ENCODE data around the gene GADL1.

Gene GADL1

DNA sequence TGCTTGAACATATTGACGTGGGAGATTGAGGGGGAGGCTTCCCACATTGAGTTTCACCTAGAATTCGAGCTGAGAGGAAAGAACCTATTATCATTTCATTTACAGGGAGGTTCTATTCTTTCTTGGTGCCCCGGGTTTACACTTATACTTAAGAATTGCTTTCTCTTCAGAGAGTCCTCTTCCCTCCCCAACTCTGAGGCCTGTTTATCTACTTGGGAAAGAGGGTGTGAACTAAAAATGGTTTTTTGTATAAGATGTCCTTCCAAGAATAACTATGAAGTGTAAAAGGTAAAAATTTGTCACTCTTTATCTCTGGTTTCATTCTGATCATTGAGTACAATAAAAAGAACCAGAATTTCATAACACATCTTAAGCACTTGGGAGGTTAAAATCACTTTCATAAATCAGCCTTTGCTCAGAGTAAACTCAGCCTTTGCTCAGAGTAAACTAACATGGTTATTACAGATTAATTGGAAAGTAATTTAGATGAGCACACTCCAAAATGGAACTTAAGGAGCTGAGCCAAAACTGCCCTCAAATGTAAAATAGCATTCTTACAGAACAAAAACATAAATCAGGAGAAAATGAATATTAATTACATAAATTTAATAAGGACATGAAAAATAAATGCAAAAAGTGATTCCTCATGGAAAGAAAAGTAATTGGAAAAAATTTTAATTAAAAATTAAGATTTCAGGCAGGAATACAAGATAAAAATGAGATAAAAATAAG lies 75.2 kb downstream of the GADL1 start:
- WGBS (ENCODE audit: insufficient coverage), result 100% methylated on average over 1 of the region's 3 CpGs

DNA sequence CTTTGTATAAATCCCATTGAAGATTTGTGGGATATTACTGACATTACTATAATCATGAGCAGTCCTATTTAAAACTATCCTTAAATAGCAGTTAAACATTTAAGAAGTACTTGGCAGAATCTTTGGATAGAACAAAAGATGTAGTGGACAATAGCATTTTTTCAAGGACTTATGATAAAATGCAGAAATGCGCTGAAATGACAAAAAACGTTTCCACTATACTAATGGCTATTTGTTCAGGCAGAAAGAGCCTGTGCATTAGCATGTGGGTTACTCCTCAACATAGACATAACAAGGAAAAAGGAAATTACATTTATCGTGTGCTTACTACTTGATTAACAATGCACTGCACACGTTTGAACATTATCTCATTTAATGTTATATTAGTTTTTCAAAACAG lies 80.7 kb downstream of the GADL1 start:
- H3K4me1 ChIP-seq (ENCODE audit: control extremely low read depth in 1 of 4, control insufficient read depth in 4 of 4, insufficient read depth in 4 of 4, low read length in 3 of 4), result no peaks in the 10 kb centered on the region
- no peaks in the 10 kb centered on the region for H3K9me3 ChIP-seq (ENCODE audit: control extremely low read depth in 1 of 5, control insufficient read depth in 4 of 5, insufficient read depth in 2 of 5, low read depth in 1 of 5, low read length in 4 of 5)
- H3K27me3 ChIP-seq (replicated peaks in 2 of 5; ENCODE audit: control insufficient read depth in 4 of 5, insufficient read depth in 5 of 5, low read length in 4 of 5), result no peaks in the 10 kb centered on the region
- no peak for DNase-seq
- H3K36me3 ChIP-seq (ENCODE audit: control insufficient read depth in 4 of 4, insufficient read depth in 4 of 4, low read length in 3 of 4), result no peaks in the 10 kb centered on the region
- POLR2A ChIA-PET, result no interaction called here
- 94% methylated on average over 3 of the region's 4 CpGs for WGBS (ENCODE audit: insufficient coverage)
- no peak overlapping the region for H3K4me3 ChIP-seq (ENCODE audit: control insufficient read depth in 1 of 7, extremely low read depth in 1 of 7, insufficient read depth in 4 of 7, low read depth in 2 of 7, low read length in 6 of 7)
- H3K27ac ChIP-seq (ENCODE audit: insufficient read depth in 1 of 2, low read depth in 1 of 2, low read length in 2 of 2, poor library complexity in 1 of 2, severe bottlenecking in 2 of 2), result no peak overlapping the region
- CTCF ChIA-PET, result no interaction called here

More for the DNA sequence above, 75.2 kb downstream of the GADL1 start:
- no peak overlapping the region for H3K4me3 ChIP-seq (ENCODE audit: control insufficient read depth in 1 of 7, extremely low read depth in 1 of 7, insufficient read depth in 4 of 7, low read depth in 2 of 7, low read length in 6 of 7)
- no peaks in the 10 kb centered on the region for H3K36me3 ChIP-seq (ENCODE audit: control insufficient read depth in 4 of 4, insufficient read depth in 4 of 4, low read length in 3 of 4)
- H3K27me3 ChIP-seq (replicated peaks in 2 of 5; ENCODE audit: control insufficient read depth in 4 of 5, insufficient read depth in 5 of 5, low read length in 4 of 5), result no peaks in the 10 kb centered on the region
- no peaks in the 10 kb centered on the region for H3K4me1 ChIP-seq (ENCODE audit: control extremely low read depth in 1 of 4, control insufficient read depth in 4 of 4, insufficient read depth in 4 of 4, low read length in 3 of 4)
- DNase-seq, result no peak
- POLR2A ChIA-PET, result no interaction called here
- CTCF ChIA-PET, result no interaction called here
- H3K27ac ChIP-seq (ENCODE audit: insufficient read depth in 1 of 2, low read depth in 1 of 2, low read length in 2 of 2, poor library complexity in 1 of 2, severe bottlenecking in 2 of 2), result no peak overlapping the region
- no peaks in the 10 kb centered on the region for H3K9me3 ChIP-seq (ENCODE audit: control extremely low read depth in 1 of 5, control insufficient read depth in 4 of 5, insufficient read depth in 2 of 5, low read depth in 1 of 5, low read length in 4 of 5)

DNA sequence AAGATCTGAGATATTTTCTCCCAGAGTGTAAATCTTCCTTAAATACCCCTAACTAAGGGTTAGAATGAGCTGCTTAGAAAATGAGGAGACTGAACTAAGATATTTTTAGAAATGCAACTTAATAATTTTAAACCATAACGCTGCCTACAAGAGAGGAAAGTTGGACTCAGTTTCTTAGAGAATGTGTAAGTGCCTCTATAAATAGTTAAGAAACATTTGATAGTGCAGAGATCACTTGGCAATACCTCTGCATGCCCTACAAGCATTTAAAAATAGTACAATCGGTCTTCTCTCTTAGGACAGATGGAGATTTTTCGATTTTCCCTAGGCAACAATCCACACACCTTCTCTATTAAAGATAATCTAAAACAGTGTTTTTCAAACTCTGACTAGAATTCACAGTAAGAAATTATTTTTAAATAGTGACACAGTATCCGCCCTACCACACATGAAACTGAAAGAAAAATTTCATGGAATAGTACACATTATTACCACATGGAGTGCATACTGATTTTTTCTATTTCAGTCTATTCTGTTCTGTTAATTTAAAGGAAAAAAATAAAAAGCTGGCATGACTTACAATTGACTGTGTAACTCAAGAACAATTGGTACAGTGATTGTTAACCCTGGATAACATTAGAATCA lies 83.2 kb downstream of the GADL1 start:
- Histone ChIP-seq H3K4me1 (ENCODE audit: control extremely low read depth in 1 of 4, control insufficient read depth in 4 of 4, insufficient read depth in 4 of 4, low read length in 3 of 4) (no peaks in the 10 kb centered on the region), H3K27ac (ENCODE audit: insufficient read depth in 1 of 2, low read depth in 1 of 2, low read length in 2 of 2, poor library complexity in 1 of 2, severe bottlenecking in 2 of 2) (no peak overlapping the region), H3K4me3 (ENCODE audit: control insufficient read depth in 1 of 7, extremely low read depth in 1 of 7, insufficient read depth in 4 of 7, low read depth in 2 of 7, low read length in 6 of 7) (no peak overlapping the region), H3K36me3 (ENCODE audit: control insufficient read depth in 4 of 4, insufficient read depth in 4 of 4, low read length in 3 of 4) (no peaks in the 10 kb centered on the region), H3K9me3 (ENCODE audit: control extremely low read depth in 1 of 5, control insufficient read depth in 4 of 5, insufficient read depth in 2 of 5, low read depth in 1 of 5, low read length in 4 of 5) (no peaks in the 10 kb centered on the region), H3K27me3 (replicated peaks in 2 of 5; ENCODE audit: control insufficient read depth in 4 of 5, insufficient read depth in 5 of 5, low read length in 4 of 5) (no peaks in the 10 kb centered on the region)
- DNase-seq, result no peak
- WGBS (ENCODE audit: insufficient coverage), result no CpG with 5 or more reads among the region's 4 CpGs
- ChIA-PET POLR2A (no interaction called here), CTCF (no interaction called here)

DNA sequence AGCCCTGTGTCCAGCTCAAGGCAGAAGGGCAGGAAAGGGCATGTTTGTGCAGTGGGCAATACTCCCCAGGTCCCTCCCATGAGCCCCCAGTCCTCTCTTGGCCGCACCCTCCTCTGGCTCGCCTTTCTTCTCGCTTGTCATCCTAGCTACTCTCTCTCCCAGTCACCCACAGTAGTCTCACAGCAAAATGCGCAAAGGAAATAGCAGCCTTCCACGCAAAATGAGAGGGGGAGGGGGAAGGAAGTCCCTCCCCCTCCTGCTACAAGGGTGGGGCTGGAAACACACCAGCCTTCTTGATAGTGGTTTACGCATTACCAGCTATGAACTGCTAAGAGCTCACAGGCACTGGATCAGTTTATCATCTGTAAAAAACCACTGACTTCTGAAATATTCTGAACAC lies 83.8 kb downstream of the GADL1 start:
- Histone ChIP-seq H3K9me3 (ENCODE audit: control extremely low read depth in 1 of 5, control insufficient read depth in 4 of 5, insufficient read depth in 2 of 5, low read depth in 1 of 5, low read length in 4 of 5) (no peaks in the 10 kb centered on the region), H3K27ac (ENCODE audit: insufficient read depth in 1 of 2, low read depth in 1 of 2, low read length in 2 of 2, poor library complexity in 1 of 2, severe bottlenecking in 2 of 2) (no peak overlapping the region), H3K4me3 (ENCODE audit: control insufficient read depth in 1 of 7, extremely low read depth in 1 of 7, insufficient read depth in 4 of 7, low read depth in 2 of 7, low read length in 6 of 7) (no peak overlapping the region), H3K36me3 (ENCODE audit: control insufficient read depth in 4 of 4, insufficient read depth in 4 of 4, low read length in 3 of 4) (no peaks in the 10 kb centered on the region), H3K27me3 (replicated peaks in 2 of 5; ENCODE audit: control insufficient read depth in 4 of 5, insufficient read depth in 5 of 5, low read length in 4 of 5) (no peaks in the 10 kb centered on the region), H3K4me1 (ENCODE audit: control extremely low read depth in 1 of 4, control insufficient read depth in 4 of 4, insufficient read depth in 4 of 4, low read length in 3 of 4) (no peaks in the 10 kb centered on the region)
- ChIA-PET CTCF (no interaction called here), POLR2A (no interaction called here)
- no peak for DNase-seq
- WGBS (ENCODE audit: insufficient coverage), result 100% methylated on average over 2 of the region's 6 CpGs

DNA sequence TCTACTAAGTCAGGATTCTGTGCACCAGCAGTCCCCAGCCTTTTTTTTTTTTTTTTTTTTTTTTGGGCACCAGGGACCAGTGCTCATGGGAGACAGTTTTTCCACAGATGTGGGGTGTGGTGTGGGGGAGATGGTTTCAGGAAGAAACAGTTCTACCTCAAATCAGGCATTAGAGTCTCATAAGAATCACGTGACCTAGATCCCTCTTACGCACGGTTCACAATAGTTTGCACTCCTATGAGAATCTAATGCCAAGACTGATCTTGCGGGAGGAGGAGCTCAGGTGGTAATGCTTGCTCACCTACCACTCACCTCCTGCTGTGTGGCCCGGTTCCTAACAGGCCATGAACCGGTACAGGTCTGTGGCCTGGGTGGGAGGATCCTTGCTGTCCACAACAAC lies 88.8 kb downstream of the GADL1 start:
- Histone ChIP-seq H3K36me3 (ENCODE audit: control insufficient read depth in 4 of 4, insufficient read depth in 4 of 4, low read length in 3 of 4) (no peaks in the 10 kb centered on the region), H3K27ac (ENCODE audit: insufficient read depth in 1 of 2, low read depth in 1 of 2, low read length in 2 of 2, poor library complexity in 1 of 2, severe bottlenecking in 2 of 2) (no peak overlapping the region), H3K4me1 (ENCODE audit: control extremely low read depth in 1 of 4, control insufficient read depth in 4 of 4, insufficient read depth in 4 of 4, low read length in 3 of 4) (no peaks in the 10 kb centered on the region), H3K9me3 (ENCODE audit: control extremely low read depth in 1 of 5, control insufficient read depth in 4 of 5, insufficient read depth in 2 of 5, low read depth in 1 of 5, low read length in 4 of 5) (no peaks in the 10 kb centered on the region), H3K27me3 (replicated peaks in 2 of 5; ENCODE audit: control insufficient read depth in 4 of 5, insufficient read depth in 5 of 5, low read length in 4 of 5) (no peaks in the 10 kb centered on the region), H3K4me3 (ENCODE audit: control insufficient read depth in 1 of 7, extremely low read depth in 1 of 7, insufficient read depth in 4 of 7, low read depth in 2 of 7, low read length in 6 of 7) (no peak overlapping the region)
- ChIA-PET CTCF (no interaction called here), POLR2A (no interaction called here)
- no peak for DNase-seq
- WGBS (ENCODE audit: insufficient coverage), result 100% methylated on average over 4 of the region's 6 CpGs

DNA sequence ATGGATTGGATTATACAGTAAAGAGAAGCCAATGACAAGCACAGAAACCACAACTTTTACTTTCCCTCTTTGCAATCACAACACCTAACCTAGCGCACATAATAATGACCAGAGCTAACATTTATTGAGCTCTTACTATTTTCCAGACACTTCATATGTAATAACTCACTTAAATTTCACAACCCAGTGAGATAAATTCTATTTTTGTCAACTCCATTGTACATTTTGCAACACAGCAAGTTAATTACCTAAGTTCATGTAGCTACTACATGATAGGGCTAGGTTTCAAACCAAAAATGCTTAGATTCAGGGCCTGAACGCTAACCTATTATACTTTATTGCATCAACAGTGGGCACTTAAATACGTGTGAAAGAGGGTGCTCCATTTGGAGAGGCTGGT lies 89.5 kb downstream of the GADL1 start:
- CTCF ChIA-PET, result no interaction called here
- H3K4me1 ChIP-seq (ENCODE audit: control extremely low read depth in 1 of 4, control insufficient read depth in 4 of 4, insufficient read depth in 4 of 4, low read length in 3 of 4), result no peaks in the 10 kb centered on the region
- 100% methylated on average over 2 of the region's 3 CpGs for WGBS (ENCODE audit: insufficient coverage)
- POLR2A ChIA-PET, result no interaction called here
- DNase-seq, result no peak
- no peak overlapping the region for H3K27ac ChIP-seq (ENCODE audit: insufficient read depth in 1 of 2, low read depth in 1 of 2, low read length in 2 of 2, poor library complexity in 1 of 2, severe bottlenecking in 2 of 2)
- no peak overlapping the region for H3K4me3 ChIP-seq (ENCODE audit: control insufficient read depth in 1 of 7, extremely low read depth in 1 of 7, insufficient read depth in 4 of 7, low read depth in 2 of 7, low read length in 6 of 7)
- H3K36me3 ChIP-seq (ENCODE audit: control insufficient read depth in 4 of 4, insufficient read depth in 4 of 4, low read length in 3 of 4), result no peaks in the 10 kb centered on the region
- H3K27me3 ChIP-seq (replicated peaks in 2 of 5; ENCODE audit: control insufficient read depth in 4 of 5, insufficient read depth in 5 of 5, low read length in 4 of 5), result no peaks in the 10 kb centered on the region
- no peaks in the 10 kb centered on the region for H3K9me3 ChIP-seq (ENCODE audit: control extremely low read depth in 1 of 5, control insufficient read depth in 4 of 5, insufficient read depth in 2 of 5, low read depth in 1 of 5, low read length in 4 of 5)

DNA sequence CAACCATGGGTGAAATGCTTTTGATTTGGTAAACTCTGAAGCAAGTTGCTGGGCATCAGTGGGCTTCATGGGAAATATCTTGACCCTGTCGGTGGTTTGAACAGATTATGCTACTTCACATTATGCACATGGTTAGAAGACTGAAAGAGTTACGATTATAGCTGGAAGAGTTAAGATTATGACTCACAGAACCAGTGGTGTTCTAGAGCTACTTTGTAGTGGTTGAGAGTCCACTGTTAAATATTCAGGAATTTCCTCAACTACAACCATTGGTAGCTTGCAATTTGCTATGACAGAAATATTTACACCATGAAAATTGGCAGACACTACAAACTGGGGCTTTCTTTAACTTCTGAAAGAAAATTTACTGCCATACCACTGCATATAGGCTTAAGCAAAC lies 99.3 kb downstream of the GADL1 start:
- POLR2A ChIA-PET, result no interaction called here
- CTCF ChIA-PET, result no interaction called here
- H3K4me1 ChIP-seq (ENCODE audit: control extremely low read depth in 1 of 4, control insufficient read depth in 4 of 4, insufficient read depth in 4 of 4, low read length in 3 of 4), result no peaks in the 10 kb centered on the region

More for the DNA sequence above, 99.3 kb downstream of the GADL1 start:
- Histone ChIP-seq H3K9me3 (ENCODE audit: control extremely low read depth in 1 of 5, control insufficient read depth in 4 of 5, insufficient read depth in 2 of 5, low read depth in 1 of 5, low read length in 4 of 5) (no peaks in the 10 kb centered on the region), H3K4me3 (ENCODE audit: control insufficient read depth in 1 of 7, extremely low read depth in 1 of 7, insufficient read depth in 4 of 7, low read depth in 2 of 7, low read length in 6 of 7) (no peak overlapping the region), H3K36me3 (ENCODE audit: control insufficient read depth in 4 of 4, insufficient read depth in 4 of 4, low read length in 3 of 4) (no peaks in the 10 kb centered on the region), H3K27me3 (replicated peaks in 2 of 5; ENCODE audit: control insufficient read depth in 4 of 5, insufficient read depth in 5 of 5, low read length in 4 of 5) (peaks cover 0 to 2% (median 0%) of the 10 kb centered on the region in 5 experiments), H3K27ac (ENCODE audit: insufficient read depth in 1 of 2, low read depth in 1 of 2, low read length in 2 of 2, poor library complexity in 1 of 2, severe bottlenecking in 2 of 2) (no peak overlapping the region)
- no peak for DNase-seq
- WGBS (ENCODE audit: insufficient coverage), result no CpG with 5 or more reads among the region's 2 CpGs

Measured in common myeloid progenitor, CD34-positive (primary cell).